Esophagus muscularis mucosa (tissue), 4 donors: ENCODE data around the gene UQCRC2. TPM values are rescaled to one million over a fixed set of nuclear protein-coding genes. Genes with fewer than 3 reads are reported as not detected.

Experiments used
- DNase-seq: peaks from one replicate; pipeline ENCODE4 v3.0.0-alpha.2; 2017; ENCODE audit errors: extremely low spot score
- H3K27ac ChIP-seq, 4 donors: fragments of 200-600 bp; sonication (generic); replicated peaks in 1 of 4; 1 replicate in 3 of 4; 2 replicates in 1 of 4; pipeline ENCODE4 v1.5.1; 2016 to 2019; ENCODE audit warnings: mild to moderate bottlenecking in 1 of 4
- H3K27me3 ChIP-seq, 4 donors: fragments of 200-600 bp; sonication (generic); one replicate each; pipeline versions ENCODE4 v1.5.1 to v1.6.0; 2016 to 2019
- H3K36me3 ChIP-seq, 4 donors: fragments of 200-600 bp; sonication (generic); one replicate each; pipeline ENCODE4 v1.5.1; 2016 to 2019
- H3K4me1 ChIP-seq, 4 donors: fragments of 200-600 bp; sonication (generic); one replicate each; pipeline ENCODE4 v1.5.1; 2016 to 2019
- H3K4me3 ChIP-seq, 4 donors: fragments of 200-600 bp; sonication (generic); 1 replicate in 2 of 4; 2 replicates in 2 of 4; pipeline ENCODE4 v1.5.1; 2016 to 2019; ENCODE audit warnings: mild to moderate bottlenecking in 4 of 4, moderate library complexity in 1 of 4
- H3K9me3 ChIP-seq, 4 donors: fragments of 200-600 bp; sonication (generic); 1 replicate in 3 of 4; 2 replicates in 1 of 4; pipeline ENCODE4 v1.5.1; 2016 to 2019
- CTCF ChIP-seq, 3 experiments: fragments of 200-600 bp in 2 of 3; fragments of 450-650 bp in 1 of 3; sonication (generic) in 2 of 3; IDR thresholded peaks; one replicate each; pipeline ENCODE4 v1.5.1; 2017 to 2019; ENCODE audit warnings: antibody characterized with exemption in 3 of 3, mild to moderate bottlenecking in 2 of 3, moderate library complexity in 1 of 3
- EP300 ChIP-seq: sonication (generic); formaldehyde crosslinking; IDR thresholded peaks from one replicate; pipeline ENCODE4 v1.6.1; 2017; ENCODE audit warnings: antibody characterized with exemption
- POLR2A ChIP-seq: fragments of 450-650 bp; IDR thresholded peaks from one replicate; pipeline ENCODE4 v1.6.1; 2017; ENCODE audit warnings: antibody characterized with exemption, moderate library complexity, mild to moderate bottlenecking, low read depth
- POLR2AphosphoS5 ChIP-seq, 2 donors: sonication (generic); formaldehyde crosslinking; IDR thresholded peaks; one replicate each; pipeline ENCODE4 v1.6.1; 2017; ENCODE audit warnings: antibody characterized with exemption in 2 of 2
- WGBS: methylation state at CpG from one replicate; pipeline ENCODE4 v1.1.5; 2018; 5-methylcytosine and 5-hydroxymethylcytosine counted together
- intact Hi-C: fragments of 100-400 bp; cut with DNase I; formaldehyde crosslinking; loops from one replicate; pipeline ENCODE4 v1.15.1; 2023
- total RNA-seq, 4 donors: library from RNA; depleted of rRNA; stranded (reverse); fragments of >200 nt; gene quantifications; one replicate each; pipeline versions ENCODE4 v1.1.0 to v1.2.1, GENCODE V29; 2016

Gene UQCRC2
- total RNA-seq, 4 donors from 2014 or later: 147 to 209 (median 186) TPM

GRCh38 chr16:21962475-21962874, 9.3 kb downstream of the UQCRC2 start:
- no peak overlapping the region for H3K27ac ChIP-seq
- H3K27me3 ChIP-seq: no peaks in the 10 kb centered on the region
- peaks cover 0 to 11% (median 6%) of the 10 kb centered on the region in 4 donors for H3K4me1 ChIP-seq
- no peaks in the 10 kb centered on the region for H3K9me3 ChIP-seq
- DNase-seq: no peak
- WGBS: 94% methylated on average over 5 of the region's 5 CpGs
- TF ChIP-seq CTCF (IDR thresholded peaks at IDR 0.05) (no peak), POLR2AphosphoS5 (IDR thresholded peaks at IDR 0.05) (no peak), EP300 (no peak), POLR2A (no peak)
- intact Hi-C loops: no loop called here
- peaks cover 98 to 100% (median 99%) of the 10 kb centered on the region in 4 donors for H3K36me3 ChIP-seq
- no peak overlapping the region for H3K4me3 ChIP-seq

- H3K36me3 ChIP-seq: peaks cover 85 to 100% (median 99%) of the 10 kb centered on the region in 4 donors
- intact Hi-C loops: no loop called here
- WGBS: 81% methylated on average over 3 of the region's 3 CpGs
- DNase-seq: no peak
- no peaks in the 10 kb centered on the region for H3K9me3 ChIP-seq
- no peak overlapping the region for H3K4me3 ChIP-seq
- TF ChIP-seq POLR2AphosphoS5 (IDR thresholded peaks at IDR 0.05) (no peak), EP300 (no peak), POLR2A (no peak), CTCF (IDR thresholded peaks at IDR 0.05) (no peak)
- H3K27me3 ChIP-seq: no peaks in the 10 kb centered on the region
- H3K4me1 ChIP-seq: peaks cover 0 to 6% (median 3%) of the 10 kb centered on the region in 4 donors
- H3K27ac ChIP-seq: no peak overlapping the region
These were observed 10.7 kb downstream of the UQCRC2 start for GRCh38 chr16:21963887-21964286.

- no peak for TF ChIP-seq EP300
- TF ChIP-seq POLR2A: no peak
- TF ChIP-seq POLR2AphosphoS5 (IDR thresholded peaks at IDR 0.05): no peak
- TF ChIP-seq CTCF (IDR thresholded peaks at IDR 0.05): no peak
- WGBS: 78% methylated on average over 6 of the region's 6 CpGs
These were observed 11.2 kb downstream of the UQCRC2 start for GRCh38 chr16:21964353-21964752.

GRCh38 chr16:21971856-21972255, 18.7 kb downstream of the UQCRC2 start:
- WGBS: 78% methylated on average over 4 of the region's 4 CpGs
- DNase-seq: no peak
- Histone ChIP-seq H3K4me1 (no peaks in the 10 kb centered on the region), H3K27ac (no peak overlapping the region), H3K36me3 (peaks cover 65 to 100% (median 98%) of the 10 kb centered on the region in 4 donors), H3K4me3 (no peak overlapping the region), H3K27me3 (no peaks in the 10 kb centered on the region), H3K9me3 (no peaks in the 10 kb centered on the region)
- TF ChIP-seq EP300: no peak
- TF ChIP-seq POLR2A: no peak
- no peak for TF ChIP-seq POLR2AphosphoS5 (IDR thresholded peaks at IDR 0.05)
- TF ChIP-seq CTCF (IDR thresholded peaks at IDR 0.05): no peak
- intact Hi-C loops: no loop called here

More at GRCh38 chr16:21964353-21964752, 11.2 kb downstream of the UQCRC2 start:
- H3K27ac ChIP-seq: no peak overlapping the region
- no peaks in the 10 kb centered on the region for H3K9me3 ChIP-seq
- no peak for DNase-seq
- H3K4me3 ChIP-seq: no peak overlapping the region
- peaks cover 80 to 100% (median 99%) of the 10 kb centered on the region in 4 donors for H3K36me3 ChIP-seq
- intact Hi-C loops: no loop called here
- H3K4me1 ChIP-seq: peaks cover 0 to 6% (median 3%) of the 10 kb centered on the region in 4 donors
- no peaks in the 10 kb centered on the region for H3K27me3 ChIP-seq

- Histone ChIP-seq H3K9me3 (no peaks in the 10 kb centered on the region), H3K36me3 (peaks cover 79 to 100% (median 99%) of the 10 kb centered on the region in 4 donors), H3K4me1 (no peaks in the 10 kb centered on the region), H3K27me3 (no peaks in the 10 kb centered on the region), H3K27ac (no peak overlapping the region), H3K4me3 (no peak overlapping the region)
- no peak for DNase-seq
- TF ChIP-seq POLR2A (no peak), CTCF (IDR thresholded peaks at IDR 0.05) (no peak), POLR2AphosphoS5 (IDR thresholded peaks at IDR 0.05) (no peak), EP300 (no peak)
- intact Hi-C loops: no loop called here
- 96% methylated on average over 2 of the region's 2 CpGs for WGBS
These were observed 20.8 kb downstream of the UQCRC2 start for GRCh38 chr16:21973945-21974344.
